HepG2 (cell line): Measurements from ENCODE around the gene ACOT4. TPM values are rescaled to one million over a fixed set of nuclear protein-coding genes. Genes with fewer than 3 reads are reported as not detected.

Source experiments
- CC2D1A ChIP-seq: sonication (generic); formaldehyde crosslinking; IDR thresholded peaks from 2 replicates; pipeline ENCODE4 v1.8.1; 2023; ENCODE audit warnings: mild to moderate bottlenecking, missing genetic modification reagents
- CHD4 ChIP-seq: fragments of 200-600 bp; sonication (generic); IDR thresholded peaks from 2 replicates; pipeline ENCODE4 v1.7.0; 2017; ENCODE audit warnings: mild to moderate bottlenecking, low read length, borderline replicate concordance
- EHMT2 ChIP-seq: fragments of 200-600 bp; sonication (generic); IDR thresholded peaks from 2 replicates; pipeline ENCODE4 v1.7.0; 2017; ENCODE audit warnings: antibody characterized with exemption, low read depth, low read length, borderline replicate concordance
- KDM1A ChIP-seq: IDR thresholded peaks from 2 replicates; pipeline ENCODE4 v1.6.1; 2016; ENCODE audit warnings: missing compliant biosample characterization
- KLF12 ChIP-seq: sonication (generic); formaldehyde crosslinking; IDR thresholded peaks from 2 replicates; pipeline ENCODE4 v1.4.0; 2020; ENCODE audit warnings: missing genetic modification reagents, borderline replicate concordance
- MED13 ChIP-seq: sonication (generic); formaldehyde crosslinking; IDR thresholded peaks from 2 replicates; pipeline ENCODE4 v1.5.0; 2020; ENCODE audit warnings: missing genetic modification reagents
- NONO ChIP-seq, 2 experiments: fragments of 450-650 bp in 1 of 2; sonication (generic) in 1 of 2; formaldehyde crosslinking in 1 of 2; IDR thresholded peaks in 1 of 2; conservative IDR thresholded peaks in 1 of 2; 2 replicates each; pipeline versions ENCODE4 v1.6.1 to v1.8.0; 2017 to 2022; ENCODE audit warnings: mild to moderate bottlenecking in 1 of 2, missing genetic modification reagents in 1 of 2, moderate library complexity in 1 of 2
- PHF5A ChIP-seq: IDR thresholded peaks from one replicate; pipeline ENCODE4 v1.6.1; 2018; ENCODE audit warnings: low read depth, missing genetic modification reagents; ENCODE audit not compliant: unreplicated experiment
- PPARG ChIP-seq: conservative IDR thresholded peaks from 2 replicates; pipeline ENCODE4 v1.6.1; 2016; ENCODE audit warnings: missing biosample characterization, missing genetic modification reagents
- TP53 ChIP-seq: sonication (generic); formaldehyde crosslinking; conservative IDR thresholded peaks from 2 replicates; pipeline ENCODE4 v1.4.0; 2020; ENCODE audit warnings: missing genetic modification reagents
- XRCC5 ChIP-seq: fragments of 200-400 bp; formaldehyde crosslinking; optimal IDR thresholded peaks from 2 replicates; pipeline ENCODE3; 2017; ENCODE audit warnings: mild to moderate bottlenecking, low read length
- ZNF550 ChIP-seq: sonication (generic); formaldehyde crosslinking; IDR thresholded peaks from 2 replicates; pipeline ENCODE4 v1.4.0; 2020; ENCODE audit warnings: mild to moderate bottlenecking, missing genetic modification reagents, borderline replicate concordance
- polyA plus RNA-seq, 8 experiments: library from polyadenylated mRNA; depleted of rRNA in 3 of 8; stranded (reverse) in 7 of 8; unstranded in 1 of 8; fragments of >200 nt; fragmentation: Illumina TruSeq in 4 of 8; extraction: Trizol in 4 of 8; gene quantifications; 2 replicates each; pipeline versions ENCODE4 v1.2.1 to v1.2.3, GENCODE V29; 2011 to 2016; ENCODE audit warnings: low read depth in 4 of 8, missing spikeins in 1 of 8, mixed read lengths in 1 of 8; ENCODE audit not compliant: insufficient read depth in 1 of 8
- total RNA-seq, 5 experiments: library from RNA; depleted of rRNA; stranded (reverse); fragments of >200 nt; fragmentation: Illumina TruSeq; extraction: Trizol; gene quantifications; 2 replicates each; pipeline ENCODE4 v1.2.3, GENCODE V29; 2016; ENCODE audit warnings: low read depth in 1 of 5
- TF ChIP-seq, protein P1 (sequence below): sonication (generic); formaldehyde crosslinking; IDR thresholded peaks from 2 replicates; pipeline ENCODE4 v1.5.0; 2020; ENCODE audit warnings: missing genetic modification reagents, mild to moderate bottlenecking, borderline replicate concordance
- TF ChIP-seq, protein P2 (sequence below): sonication (generic); formaldehyde crosslinking; IDR thresholded peaks from 2 replicates; pipeline ENCODE4; 2020; ENCODE audit warnings: missing genetic modification reagents, mild to moderate bottlenecking, borderline replicate concordance
- TF ChIP-seq, protein P3 (sequence below), 2 experiments: fragments of 450-650 bp in 1 of 2; sonication (generic) in 1 of 2; formaldehyde crosslinking in 1 of 2; IDR thresholded peaks; 2 replicates each; pipeline versions ENCODE4 v1.6.1 to v1.8.0; 2016 to 2022; ENCODE audit warnings: antibody characterized with exemption in 1 of 2, mild to moderate bottlenecking in 1 of 2, missing genetic modification reagents in 1 of 2

The ACOT4 gene
- total and polyA plus RNA-seq, 2 of the 13 experiments (the other 11 are each of a cell fraction or from before 2014, with no cell fraction given), result 0.04 to 0.05 TPM

- TF ChIP-seq, protein P1, sequence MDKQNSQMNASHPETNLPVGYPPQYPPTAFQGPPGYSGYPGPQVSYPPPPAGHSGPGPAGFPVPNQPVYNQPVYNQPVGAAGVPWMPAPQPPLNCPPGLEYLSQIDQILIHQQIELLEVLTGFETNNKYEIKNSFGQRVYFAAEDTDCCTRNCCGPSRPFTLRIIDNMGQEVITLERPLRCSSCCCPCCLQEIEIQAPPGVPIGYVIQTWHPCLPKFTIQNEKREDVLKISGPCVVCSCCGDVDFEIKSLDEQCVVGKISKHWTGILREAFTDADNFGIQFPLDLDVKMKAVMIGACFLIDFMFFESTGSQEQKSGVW (CRISPR knock-in tag), result no peak
- TF ChIP-seq, protein P2, sequence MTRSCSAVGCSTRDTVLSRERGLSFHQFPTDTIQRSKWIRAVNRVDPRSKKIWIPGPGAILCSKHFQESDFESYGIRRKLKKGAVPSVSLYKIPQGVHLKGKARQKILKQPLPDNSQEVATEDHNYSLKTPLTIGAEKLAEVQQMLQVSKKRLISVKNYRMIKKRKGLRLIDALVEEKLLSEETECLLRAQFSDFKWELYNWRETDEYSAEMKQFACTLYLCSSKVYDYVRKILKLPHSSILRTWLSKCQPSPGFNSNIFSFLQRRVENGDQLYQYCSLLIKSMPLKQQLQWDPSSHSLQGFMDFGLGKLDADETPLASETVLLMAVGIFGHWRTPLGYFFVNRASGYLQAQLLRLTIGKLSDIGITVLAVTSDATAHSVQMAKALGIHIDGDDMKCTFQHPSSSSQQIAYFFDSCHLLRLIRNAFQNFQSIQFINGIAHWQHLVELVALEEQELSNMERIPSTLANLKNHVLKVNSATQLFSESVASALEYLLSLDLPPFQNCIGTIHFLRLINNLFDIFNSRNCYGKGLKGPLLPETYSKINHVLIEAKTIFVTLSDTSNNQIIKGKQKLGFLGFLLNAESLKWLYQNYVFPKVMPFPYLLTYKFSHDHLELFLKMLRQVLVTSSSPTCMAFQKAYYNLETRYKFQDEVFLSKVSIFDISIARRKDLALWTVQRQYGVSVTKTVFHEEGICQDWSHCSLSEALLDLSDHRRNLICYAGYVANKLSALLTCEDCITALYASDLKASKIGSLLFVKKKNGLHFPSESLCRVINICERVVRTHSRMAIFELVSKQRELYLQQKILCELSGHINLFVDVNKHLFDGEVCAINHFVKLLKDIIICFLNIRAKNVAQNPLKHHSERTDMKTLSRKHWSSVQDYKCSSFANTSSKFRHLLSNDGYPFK, result peak; percentile 76; the same call in 1 of the 2 replicates
- TF ChIP-seq ZNF550 (CRISPR knock-in tag) (no peak), NONO (IDR thresholded peaks at IDR 0.05) (no peak), NONO (CRISPR knock-in tag; conservative IDR thresholded peaks at IDR 0.05) (peak; percentile 56), MED13 (peak; percentile 40; the same call in 1 of the 2 replicates), PHF5A (CRISPR knock-in tag) (no peak), KDM1A (CRISPR knock-in tag) (no peak), CHD4 (no peak), PPARG (CRISPR knock-in tag) (no peak), EHMT2 (no peak), XRCC5 (peak; percentile 35), CC2D1A (CRISPR knock-in tag) (no peak), TP53 (CRISPR knock-in tag) (no peak), KLF12 (no peak)
- TF ChIP-seq, protein P3, sequence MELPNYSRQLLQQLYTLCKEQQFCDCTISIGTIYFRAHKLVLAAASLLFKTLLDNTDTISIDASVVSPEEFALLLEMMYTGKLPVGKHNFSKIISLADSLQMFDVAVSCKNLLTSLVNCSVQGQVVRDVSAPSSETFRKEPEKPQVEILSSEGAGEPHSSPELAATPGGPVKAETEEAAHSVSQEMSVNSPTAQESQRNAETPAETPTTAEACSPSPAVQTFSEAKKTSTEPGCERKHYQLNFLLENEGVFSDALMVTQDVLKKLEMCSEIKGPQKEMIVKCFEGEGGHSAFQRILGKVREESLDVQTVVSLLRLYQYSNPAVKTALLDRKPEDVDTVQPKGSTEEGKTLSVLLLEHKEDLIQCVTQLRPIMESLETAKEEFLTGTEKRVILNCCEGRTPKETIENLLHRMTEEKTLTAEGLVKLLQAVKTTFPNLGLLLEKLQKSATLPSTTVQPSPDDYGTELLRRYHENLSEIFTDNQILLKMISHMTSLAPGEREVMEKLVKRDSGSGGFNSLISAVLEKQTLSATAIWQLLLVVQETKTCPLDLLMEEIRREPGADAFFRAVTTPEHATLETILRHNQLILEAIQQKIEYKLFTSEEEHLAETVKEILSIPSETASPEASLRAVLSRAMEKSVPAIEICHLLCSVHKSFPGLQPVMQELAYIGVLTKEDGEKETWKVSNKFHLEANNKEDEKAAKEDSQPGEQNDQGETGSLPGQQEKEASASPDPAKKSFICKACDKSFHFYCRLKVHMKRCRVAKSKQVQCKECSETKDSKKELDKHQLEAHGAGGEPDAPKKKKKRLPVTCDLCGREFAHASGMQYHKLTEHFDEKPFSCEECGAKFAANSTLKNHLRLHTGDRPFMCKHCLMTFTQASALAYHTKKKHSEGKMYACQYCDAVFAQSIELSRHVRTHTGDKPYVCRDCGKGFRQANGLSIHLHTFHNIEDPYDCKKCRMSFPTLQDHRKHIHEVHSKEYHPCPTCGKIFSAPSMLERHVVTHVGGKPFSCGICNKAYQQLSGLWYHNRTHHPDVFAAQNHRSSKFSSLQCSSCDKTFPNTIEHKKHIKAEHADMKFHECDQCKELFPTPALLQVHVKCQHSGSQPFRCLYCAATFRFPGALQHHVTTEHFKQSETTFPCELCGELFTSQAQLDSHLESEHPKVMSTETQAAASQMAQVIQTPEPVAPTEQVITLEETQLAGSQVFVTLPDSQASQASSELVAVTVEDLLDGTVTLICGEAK (IDR thresholded peaks at IDR 0.05), result no peak
- TF ChIP-seq, protein P3 (CRISPR knock-in tag; IDR thresholded peaks at IDR 0.05), result no peak
Observed at GRCh38 chr14:73644531-73645247, 53.0 kb downstream of the ACOT4 start, which contains the start of gene DNAL1 (continued).
